ENCODE results near the gene LIPG.

GRCh38 chr18:49520661-49521145, 41.2 kb upstream of the LIPG start:
- no peak for TF ChIP-seq CTCF (IDR thresholded peaks at IDR 0.05)
- no peak for TF ChIP-seq PBX3 (IDR thresholded peaks at IDR 0.05)
- no peak for TF ChIP-seq RNF2 (IDR thresholded peaks at IDR 0.05; ENCODE audit: borderline replicate concordance, low read depth)
- TF ChIP-seq POLR2A (IDR thresholded peaks at IDR 0.05; ENCODE audit: low read length): no peak
- no peak for TF ChIP-seq HMGXB4 (CRISPR knock-in tag; IDR thresholded peaks at IDR 0.05; ENCODE audit: borderline replicate concordance)
- TF ChIP-seq CBX8 (IDR thresholded peaks at IDR 0.05): no peak
- no peak for TF ChIP-seq RAD21 (conservative IDR thresholded peaks at IDR 0.05 in 1 of 2, IDR thresholded peaks at IDR 0.05 in 1 of 2)
- TF ChIP-seq SMC3 (IDR thresholded peaks at IDR 0.05): no peak
- no peak for TF ChIP-seq RCOR1 (IDR thresholded peaks at IDR 0.05; ENCODE audit: low read depth, low read length)
- TF ChIP-seq EP300 (IDR thresholded peaks at IDR 0.05): no peak
- no peak for TF ChIP-seq ESRRA (IDR thresholded peaks at IDR 0.05; ENCODE audit: borderline replicate concordance, low read length)
- TF ChIP-seq HOXB5 (CRISPR knock-in tag; IDR thresholded peaks at IDR 0.05): no peak

Measured in A549 (cell line).